Neuronal stem cell (in vitro differentiated cells): Measurements from ENCODE around the gene TPH2.
A peak's percentile ranks its signal among the peaks of the same experiment; 100 is the strongest.

Experiments used
- DNase-seq: peaks from one replicate; pipeline ENCODE4 v3.0.0-alpha.2; 2013; ENCODE audit warnings: low spot score
- H2AFZ ChIP-seq: one replicate; pipeline ENCODE4 v1.6.1; 2013; ENCODE audit warnings: mild to moderate bottlenecking, low read length, inconsistent platforms
- H2AK5ac ChIP-seq: 2 replicates; pipeline ENCODE4 v1.6.1; 2013; ENCODE audit warnings: low read depth, mild to moderate bottlenecking, inconsistent platforms, low read length, moderate library complexity, mixed read lengths
- H2BK120ac ChIP-seq: 2 replicates; pipeline ENCODE4 v1.6.1; 2013; ENCODE audit warnings: low read depth, mild to moderate bottlenecking, inconsistent platforms, low read length, moderate library complexity, mixed read lengths
- H2BK12ac ChIP-seq: one replicate; pipeline ENCODE4 v1.6.1; 2013; ENCODE audit warnings: low read length, inconsistent platforms
- H2BK15ac ChIP-seq: 2 replicates; pipeline ENCODE4 v1.6.1; 2013; ENCODE audit warnings: mild to moderate bottlenecking, low read length, inconsistent platforms, mixed read lengths
- H2BK5ac ChIP-seq: one replicate; pipeline ENCODE4 v1.6.1; 2013; ENCODE audit warnings: inconsistent platforms, mild to moderate bottlenecking, low read length, moderate library complexity
- H3K14ac ChIP-seq: one replicate; pipeline ENCODE4 v1.6.1; 2013; ENCODE audit warnings: low read length, inconsistent platforms
- H3K18ac ChIP-seq: 2 replicates; pipeline ENCODE4 v1.6.1; 2013; ENCODE audit warnings: low read length, inconsistent platforms
- H3K23ac ChIP-seq: 2 replicates; pipeline ENCODE4 v1.6.1; 2013; ENCODE audit warnings: low read depth, mild to moderate bottlenecking, mixed read lengths, low read length, inconsistent platforms; ENCODE audit not compliant: poor library complexity
- H3K27ac ChIP-seq: replicated peaks from 3 replicates; pipeline ENCODE4 v1.5.1; 2013; ENCODE audit warnings: low read length, inconsistent platforms
- H3K27me3 ChIP-seq, 3 experiments: 2 replicates each; pipeline ENCODE4 v1.6.1; 2013; ENCODE audit warnings: low read length in 3 of 3, mild to moderate bottlenecking in 2 of 3, inconsistent platforms in 1 of 3, low read depth in 1 of 3, mixed read lengths in 1 of 3, moderate library complexity in 1 of 3; ENCODE audit not compliant: control insufficient read depth in 3 of 3, insufficient read depth in 3 of 3
- H3K36me3 ChIP-seq, 2 donors: replicated peaks in 1 of 2; 2 replicates each; pipeline ENCODE4 v1.6.1; 2013; ENCODE audit warnings: low read length in 2 of 2; ENCODE audit not compliant: control insufficient read depth in 2 of 2, insufficient read depth in 2 of 2
- H3K4ac ChIP-seq: 2 replicates; pipeline ENCODE4 v1.6.1; 2013; ENCODE audit warnings: inconsistent platforms, mild to moderate bottlenecking, low read length, moderate library complexity
- H3K4me1 ChIP-seq, 2 donors: 1 replicate in 1 of 2; 2 replicates in 1 of 2; pipeline ENCODE4 v1.6.1; 2013; ENCODE audit warnings: low read length in 2 of 2, low read depth in 1 of 2; ENCODE audit not compliant: control insufficient read depth in 2 of 2, insufficient read depth in 1 of 2
- H3K4me2 ChIP-seq: one replicate; pipeline ENCODE4 v1.6.1; 2013; ENCODE audit warnings: mild to moderate bottlenecking, low read length, inconsistent platforms; ENCODE audit not compliant: insufficient read depth, poor library complexity, severe bottlenecking
- H3K4me3 ChIP-seq, 2 donors: 2 replicates each; pipeline ENCODE4 v1.5.1; 2013; ENCODE audit warnings: low read length in 2 of 2, mild to moderate bottlenecking in 2 of 2, inconsistent platforms in 1 of 2, moderate library complexity in 1 of 2
- H3K79me1 ChIP-seq: one replicate; pipeline ENCODE4 v1.6.1; 2013; ENCODE audit warnings: low read depth, mild to moderate bottlenecking, inconsistent platforms, low read length, moderate library complexity
- H3K9ac ChIP-seq: one replicate; pipeline ENCODE4 v1.6.1; 2013; ENCODE audit warnings: mild to moderate bottlenecking, low read depth, low read length, inconsistent platforms; ENCODE audit not compliant: poor library complexity
- H3K9me3 ChIP-seq, 2 donors: replicated peaks in 1 of 2; 2 replicates each; pipeline versions ENCODE3 to v1.6.1; 2013; ENCODE audit warnings: low read length in 2 of 2, mild to moderate bottlenecking in 2 of 2, inconsistent platforms in 1 of 2, low read depth in 1 of 2, mixed read lengths in 1 of 2, moderate library complexity in 1 of 2; ENCODE audit not compliant: control insufficient read depth in 2 of 2, insufficient read depth in 1 of 2
- H4K8ac ChIP-seq: one replicate; pipeline ENCODE4 v1.6.1; 2013; ENCODE audit warnings: low read depth, mild to moderate bottlenecking, inconsistent platforms, low read length, moderate library complexity
- H4K91ac ChIP-seq: one replicate; pipeline ENCODE4 v1.6.1; 2013; ENCODE audit warnings: low read length, low read depth, mild to moderate bottlenecking, inconsistent platforms; ENCODE audit not compliant: poor library complexity
- whole genome bisulfite sequencing, 2 donors: extraction: QIAGEN DNeasy Blood & Tissue Kit; methylation state at CpG; one replicate each; pipeline ENCODE4 v1.1.7; 2013; ENCODE audit warnings: missing lambda C conversion rate in 2 of 2, mixed read lengths in 1 of 2; ENCODE audit not compliant: insufficient read length in 2 of 2, insufficient replicate concordance in 1 of 2; ENCODE audit errors: extremely low coverage in 2 of 2; 5-methylcytosine and 5-hydroxymethylcytosine counted together

TPH2 gene

DNA sequence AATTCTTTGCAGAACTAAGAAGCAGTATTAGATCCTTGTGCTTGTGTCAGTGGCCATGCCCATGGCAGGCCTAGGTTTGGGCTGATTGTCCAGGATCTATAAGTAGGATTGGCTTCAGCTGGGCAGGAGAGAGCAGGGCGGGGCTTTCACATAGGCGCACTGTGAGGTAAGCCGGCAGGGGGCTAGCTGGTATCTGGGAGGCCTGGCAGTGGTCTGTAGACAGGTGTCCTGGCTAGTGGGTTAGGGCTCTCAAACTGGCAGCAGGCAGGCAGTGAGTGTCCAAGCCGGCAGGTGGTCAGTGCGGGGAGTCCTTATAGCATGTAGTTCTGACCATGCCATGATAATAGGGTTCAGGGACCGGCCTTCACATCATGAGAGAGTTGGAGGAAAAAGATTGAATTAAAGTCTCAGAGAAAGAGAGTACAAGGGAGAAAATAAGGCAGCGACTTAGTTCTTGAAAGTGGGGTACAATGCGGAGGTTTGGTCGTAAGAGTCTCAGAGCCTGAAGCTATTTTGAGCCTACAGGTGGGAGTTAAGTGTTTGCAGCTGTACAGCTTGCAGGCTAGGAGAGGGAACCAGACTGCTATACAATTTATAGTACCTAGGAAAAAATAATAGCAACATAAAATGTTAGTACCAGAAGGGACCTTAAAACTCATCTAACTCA lies 137.4 kb downstream of the TPH2 start:
- Histone ChIP-seq H4K8ac (no peak overlapping the region), H3K27ac (no peak overlapping the region), H4K91ac (no peak overlapping the region), H3K14ac (no peak overlapping the region), H3K79me1 (peaks cover under 1% of the 10 kb centered on the region), H2AK5ac (no peak overlapping the region), H3K23ac (no peak overlapping the region), H3K4me1 (no peaks in the 10 kb centered on the region), H3K4me2 (no peak overlapping the region), H2BK12ac (no peak overlapping the region), H3K18ac (no peak overlapping the region), H2BK120ac (no peak overlapping the region), H2BK5ac (no peak overlapping the region), H3K36me3 (no peaks in the 10 kb centered on the region), H3K4ac (peak overlapping the region; percentile 8), H2BK15ac (peak overlapping the region; percentile 82), H3K27me3 (no peaks in the 10 kb centered on the region), H3K4me3 (peak overlapping the region in 1 of 2 donors; percentile 64), H3K9ac (no peak overlapping the region), H3K9me3 (no peaks in the 10 kb centered on the region), H2AFZ (no peak overlapping the region)
- no peak for DNase-seq
- no CpG with 5 or more reads among the region's 9 CpGs for WGBS, 2 donors

DNA sequence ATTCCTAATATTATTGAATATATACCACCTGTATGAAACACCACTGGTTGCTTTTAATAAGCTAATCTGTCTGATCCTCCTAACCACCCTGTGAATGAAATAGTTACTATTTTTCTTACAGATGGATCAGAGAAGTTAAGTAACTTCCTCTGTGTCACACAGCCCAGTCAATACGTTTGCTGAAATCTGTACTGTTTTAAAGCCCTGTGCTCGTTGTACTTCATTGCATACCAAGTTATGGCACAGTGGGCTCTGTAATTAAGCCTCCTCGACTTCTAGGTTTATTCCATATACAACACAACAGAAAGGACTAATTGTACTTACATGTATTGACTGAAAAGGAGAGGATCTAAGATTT lies 137.9 kb downstream of the TPH2 start:
- Histone ChIP-seq H4K91ac (no peak overlapping the region), H3K23ac (no peak overlapping the region), H4K8ac (no peak overlapping the region), H3K36me3 (no peaks in the 10 kb centered on the region), H3K9ac (no peak overlapping the region), H3K4ac (no peak overlapping the region), H3K27ac (no peak overlapping the region), H2BK5ac (no peak overlapping the region), H3K9me3 (no peaks in the 10 kb centered on the region), H3K4me3 (no peak overlapping the region), H2BK120ac (no peak overlapping the region), H3K4me1 (no peaks in the 10 kb centered on the region), H2AK5ac (no peak overlapping the region), H3K18ac (no peak overlapping the region), H2BK12ac (no peak overlapping the region), H3K4me2 (no peak overlapping the region), H2AFZ (no peak overlapping the region), H3K79me1 (no peaks in the 10 kb centered on the region), H3K14ac (no peak overlapping the region), H3K27me3 (no peaks in the 10 kb centered on the region), H2BK15ac (no peak overlapping the region)
- DNase-seq: no peak
- WGBS, 2 donors: no CpG with 5 or more reads among the region's 3 CpGs

DNA sequence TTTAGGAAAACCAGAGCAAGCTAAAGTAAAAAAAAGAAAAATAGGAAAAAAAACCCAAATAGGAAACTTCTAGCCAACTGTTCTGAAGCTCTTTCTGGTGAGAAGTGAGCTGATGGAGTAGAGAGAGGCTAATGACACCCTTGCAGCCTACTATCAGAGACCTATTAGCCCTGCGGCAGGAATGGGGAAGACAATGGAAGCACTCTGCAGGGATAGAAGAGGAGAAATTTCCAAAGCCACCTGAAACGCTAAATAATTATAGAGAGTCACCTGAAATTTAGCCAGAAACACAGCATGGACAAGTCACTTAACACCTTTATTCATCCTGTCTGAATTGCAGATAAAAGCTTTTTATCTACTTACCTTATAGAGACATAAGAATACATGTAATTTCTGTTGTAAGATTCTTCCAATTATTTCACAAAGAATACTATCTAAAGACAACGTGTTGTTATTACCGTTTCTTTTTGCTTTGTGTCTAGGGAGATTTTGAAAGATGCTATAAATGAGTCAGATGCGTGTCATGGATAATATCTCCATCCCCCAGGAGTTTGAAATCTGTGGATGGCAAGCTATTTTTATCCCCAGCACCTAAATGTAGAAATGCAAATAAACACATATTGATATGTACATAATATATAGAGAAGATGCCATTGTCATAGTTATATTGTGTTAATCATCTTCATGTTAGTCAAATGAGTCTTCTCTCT lies 138.6 kb downstream of the TPH2 start:
- Histone ChIP-seq H2BK120ac (no peak overlapping the region), H2BK12ac (no peak overlapping the region), H2BK5ac (no peak overlapping the region), H3K23ac (no peak overlapping the region), H4K91ac (no peak overlapping the region), H3K36me3 (no peaks in the 10 kb centered on the region), H3K27ac (no peak overlapping the region), H3K9ac (no peak overlapping the region), H2BK15ac (no peak overlapping the region), H3K9me3 (no peaks in the 10 kb centered on the region), H3K14ac (no peak overlapping the region), H3K4me3 (no peak overlapping the region), H3K27me3 (no peaks in the 10 kb centered on the region), H3K79me1 (no peaks in the 10 kb centered on the region), H3K4ac (no peak overlapping the region), H2AFZ (no peak overlapping the region), H3K4me1 (no peaks in the 10 kb centered on the region), H3K18ac (no peak overlapping the region), H4K8ac (no peak overlapping the region), H2AK5ac (no peak overlapping the region), H3K4me2 (no peak overlapping the region)
- no peak for DNase-seq
- no CpG with 5 or more reads among the region's 5 CpGs for WGBS, 2 donors

DNA sequence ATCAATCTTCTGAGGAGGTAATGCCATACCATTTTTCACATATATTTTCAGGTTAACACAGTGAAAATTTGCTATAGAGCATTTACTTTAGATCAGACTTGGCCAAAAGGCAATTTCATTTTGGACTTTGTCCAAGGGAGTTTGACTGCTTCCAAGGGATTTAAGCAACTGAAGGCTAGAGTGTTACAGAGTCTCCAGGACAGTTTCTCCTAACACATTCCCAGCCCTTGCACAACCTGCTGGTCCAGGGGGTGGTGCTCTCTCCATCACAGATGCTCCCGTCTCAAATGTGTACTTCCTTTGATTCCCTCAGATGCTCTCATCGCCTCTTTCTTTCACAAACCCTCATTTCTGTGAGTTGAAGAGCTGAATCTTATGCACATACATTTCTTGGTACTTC lies 143.1 kb downstream of the TPH2 start:
- Histone ChIP-seq H3K9ac (no peak overlapping the region), H3K4me3 (no peak overlapping the region), H3K9me3 (no peaks in the 10 kb centered on the region), H3K23ac (no peak overlapping the region), H3K27ac (no peak overlapping the region), H3K4me2 (no peak overlapping the region), H3K4ac (no peak overlapping the region), H3K36me3 (no peaks in the 10 kb centered on the region), H2BK120ac (no peak overlapping the region), H4K8ac (no peak overlapping the region), H2AK5ac (no peak overlapping the region), H2AFZ (no peak overlapping the region), H3K27me3 (no peaks in the 10 kb centered on the region), H3K14ac (no peak overlapping the region), H3K79me1 (no peaks in the 10 kb centered on the region), H2BK15ac (no peak overlapping the region), H2BK5ac (no peak overlapping the region), H4K91ac (no peak overlapping the region), H3K18ac (no peak overlapping the region), H3K4me1 (peaks cover 0 to 3% of the 10 kb centered on the region in 2 donors), H2BK12ac (no peak overlapping the region)
- DNase-seq: no peak
- no CpG with 5 or more reads among the region's 2 CpGs for WGBS, 2 donors
